Kidney (tissue), 14 donors: ENCODE data around the gene HS3ST6. TPM values are rescaled to one million over a fixed set of nuclear protein-coding genes. Genes with fewer than 3 reads are reported as not detected.

Experiments used
- DNase-seq, 5 donors: peaks; one replicate each; pipeline ENCODE4 v3.0.0-alpha.2; 2013 to 2020
- FAIRE-seq: peaks from 2 replicates; lab custom pipeline; 2012; peaks lifted over from hg19 to GRCh38; lab: Jason Lieb, UNC
- H3K27ac ChIP-seq, 2 donors: one replicate each; pipeline ENCODE4 v1.7.0; 2013; ENCODE audit warnings: low read depth in 2 of 2, low read length in 2 of 2, inconsistent platforms in 1 of 2
- H3K27me3 ChIP-seq: one replicate; pipeline ENCODE4 v1.7.1; 2013; ENCODE audit warnings: low read length, inconsistent platforms; ENCODE audit not compliant: control insufficient read depth, insufficient read depth
- H3K36me3 ChIP-seq, 3 donors: one replicate each; pipeline versions ENCODE4 v1.7.0 to v1.7.1; 2013; ENCODE audit warnings: low read length in 3 of 3, control low read depth in 1 of 3, inconsistent platforms in 1 of 3; ENCODE audit not compliant: insufficient read depth in 3 of 3, control insufficient read depth in 2 of 3
- H3K4me1 ChIP-seq, 3 donors: one replicate each; pipeline versions ENCODE4 v1.7.0 to v1.7.1; 2013; ENCODE audit warnings: low read length in 3 of 3, inconsistent platforms in 1 of 3, low read depth in 1 of 3; ENCODE audit not compliant: control insufficient read depth in 2 of 3, insufficient read depth in 2 of 3
- H3K4me3 ChIP-seq, 3 donors: one replicate each; pipeline versions ENCODE4 v1.7.0 to v1.8.1; 2013; ENCODE audit warnings: low read length in 3 of 3, control low read depth in 1 of 3, inconsistent platforms in 1 of 3
- H3K9ac ChIP-seq, 3 donors: one replicate each; pipeline versions ENCODE4 v1.7.0 to v1.7.1; 2013; ENCODE audit warnings: low read length in 3 of 3, control low read depth in 1 of 3, inconsistent platforms in 1 of 3
- H3K9me3 ChIP-seq, 3 donors: one replicate each; pipeline versions ENCODE4 v1.7.0 to v1.7.1; 2013; ENCODE audit warnings: low read length in 3 of 3, control low read depth in 1 of 3, inconsistent platforms in 1 of 3; ENCODE audit not compliant: control insufficient read depth in 2 of 3, insufficient read depth in 1 of 3
- intact Hi-C: fragments of 100-400 bp; cut with DNase I; formaldehyde crosslinking; loops from one replicate; pipeline ENCODE4 v1.11.1; 2022
- polyA plus RNA-seq: library from polyadenylated mRNA; stranded (reverse); fragments of 350-450 nt; fragmentation: Illumina TruSeq; extraction: RNeasy Lipid Tissue Mini Kit (QIAGEN cat#74804); gene quantifications from one replicate; pipeline ENCODE4 v1.2.3, GENCODE V29; 2014; ENCODE audit warnings: low read depth, low replicate concordance; ENCODE audit not compliant: insufficient read depth
- total RNA-seq: library from RNA; stranded (reverse); fragmentation: NEBNext Ultra II Directional; extraction: Animal tissue kit (Norgen Biotek cat#: 25700); gene quantifications from one replicate; pipeline ENCODE4 v1.2.1, GENCODE V29; 2021
- TF ChIP-seq, protein P1 (sequence below): IDR thresholded peaks from 3 replicates; pipeline ENCODE4 v1.5.1; 2012; ENCODE audit warnings: mild to moderate bottlenecking, moderate library complexity, borderline replicate concordance; ENCODE audit not compliant: insufficient read depth; ENCODE audit errors: extremely low read depth
- donor health status: control.
- donor health status: control.
- donor health status: control.
- donor health status: control.
- donor health status: control.
- donor health status: DM: yes; HTN: yes; CAD: no.
- donor health status: Normal renal cell carcinoma (clear cell type).

Gene HS3ST6
- total and polyA plus RNA-seq, 2 donors from 2014 or later, result 0.19 to 0.73 TPM

DNA sequence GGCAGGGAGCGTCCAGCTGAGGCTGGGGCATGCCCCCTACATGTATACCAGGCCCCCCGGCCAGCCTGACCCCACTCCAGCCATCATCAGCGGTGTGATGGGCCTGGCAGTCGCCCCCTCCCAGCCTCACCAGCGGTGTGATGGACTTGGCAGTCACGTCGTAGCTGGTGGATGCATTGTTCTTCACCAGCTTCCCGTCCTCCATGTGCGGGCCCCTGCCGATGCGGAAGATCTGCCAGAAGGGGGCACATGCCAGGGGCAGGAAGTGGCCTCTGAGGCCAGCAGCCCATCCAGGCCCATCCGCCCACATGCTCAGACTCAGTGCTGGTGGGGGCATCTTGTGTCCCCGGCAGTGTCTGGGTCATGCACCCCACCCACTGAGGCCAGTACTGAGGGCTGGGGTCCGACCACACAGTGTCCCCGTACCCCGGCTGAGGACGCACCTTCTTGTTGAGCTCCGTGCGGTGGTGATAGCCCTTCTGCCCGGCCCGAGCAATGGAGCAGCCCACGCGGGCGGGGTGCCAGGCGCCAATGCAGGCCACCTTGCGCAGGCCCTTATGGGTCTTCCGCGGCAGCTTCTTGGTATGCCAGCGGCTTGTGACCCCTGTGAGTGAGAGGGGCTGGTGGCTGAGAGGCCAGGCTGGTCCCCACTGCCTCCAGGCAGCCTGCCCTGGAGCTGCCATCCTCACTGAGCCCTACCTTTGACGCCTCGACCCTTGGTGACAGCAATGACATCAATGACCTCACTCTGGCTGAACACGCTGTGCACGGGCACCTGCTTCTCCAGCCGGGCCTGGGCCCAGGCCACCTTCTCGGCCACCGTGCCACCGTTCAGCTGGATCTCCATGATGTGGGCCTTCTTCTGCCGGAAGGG, 28.5 kb upstream of the HS3ST6 start:
- TF ChIP-seq, protein P1, sequence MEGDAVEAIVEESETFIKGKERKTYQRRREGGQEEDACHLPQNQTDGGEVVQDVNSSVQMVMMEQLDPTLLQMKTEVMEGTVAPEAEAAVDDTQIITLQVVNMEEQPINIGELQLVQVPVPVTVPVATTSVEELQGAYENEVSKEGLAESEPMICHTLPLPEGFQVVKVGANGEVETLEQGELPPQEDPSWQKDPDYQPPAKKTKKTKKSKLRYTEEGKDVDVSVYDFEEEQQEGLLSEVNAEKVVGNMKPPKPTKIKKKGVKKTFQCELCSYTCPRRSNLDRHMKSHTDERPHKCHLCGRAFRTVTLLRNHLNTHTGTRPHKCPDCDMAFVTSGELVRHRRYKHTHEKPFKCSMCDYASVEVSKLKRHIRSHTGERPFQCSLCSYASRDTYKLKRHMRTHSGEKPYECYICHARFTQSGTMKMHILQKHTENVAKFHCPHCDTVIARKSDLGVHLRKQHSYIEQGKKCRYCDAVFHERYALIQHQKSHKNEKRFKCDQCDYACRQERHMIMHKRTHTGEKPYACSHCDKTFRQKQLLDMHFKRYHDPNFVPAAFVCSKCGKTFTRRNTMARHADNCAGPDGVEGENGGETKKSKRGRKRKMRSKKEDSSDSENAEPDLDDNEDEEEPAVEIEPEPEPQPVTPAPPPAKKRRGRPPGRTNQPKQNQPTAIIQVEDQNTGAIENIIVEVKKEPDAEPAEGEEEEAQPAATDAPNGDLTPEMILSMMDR, result no peak
- no peaks in the 10 kb centered on the region for H3K27me3 ChIP-seq
- FAIRE-seq (no peak), DNase-seq (no peak)
- H3K4me3 ChIP-seq, result no peak overlapping the region
- H3K36me3 ChIP-seq, result no peaks in the 10 kb centered on the region
- H3K9ac ChIP-seq, result no peak overlapping the region
- intact Hi-C loops, result no loop called here
- no peak overlapping the region for H3K27ac ChIP-seq
- H3K9me3 ChIP-seq, result no peaks in the 10 kb centered on the region
- H3K4me1 ChIP-seq, result peaks cover 0 to 8% (median 0%) of the 10 kb centered on the region in 3 donors

DNA sequence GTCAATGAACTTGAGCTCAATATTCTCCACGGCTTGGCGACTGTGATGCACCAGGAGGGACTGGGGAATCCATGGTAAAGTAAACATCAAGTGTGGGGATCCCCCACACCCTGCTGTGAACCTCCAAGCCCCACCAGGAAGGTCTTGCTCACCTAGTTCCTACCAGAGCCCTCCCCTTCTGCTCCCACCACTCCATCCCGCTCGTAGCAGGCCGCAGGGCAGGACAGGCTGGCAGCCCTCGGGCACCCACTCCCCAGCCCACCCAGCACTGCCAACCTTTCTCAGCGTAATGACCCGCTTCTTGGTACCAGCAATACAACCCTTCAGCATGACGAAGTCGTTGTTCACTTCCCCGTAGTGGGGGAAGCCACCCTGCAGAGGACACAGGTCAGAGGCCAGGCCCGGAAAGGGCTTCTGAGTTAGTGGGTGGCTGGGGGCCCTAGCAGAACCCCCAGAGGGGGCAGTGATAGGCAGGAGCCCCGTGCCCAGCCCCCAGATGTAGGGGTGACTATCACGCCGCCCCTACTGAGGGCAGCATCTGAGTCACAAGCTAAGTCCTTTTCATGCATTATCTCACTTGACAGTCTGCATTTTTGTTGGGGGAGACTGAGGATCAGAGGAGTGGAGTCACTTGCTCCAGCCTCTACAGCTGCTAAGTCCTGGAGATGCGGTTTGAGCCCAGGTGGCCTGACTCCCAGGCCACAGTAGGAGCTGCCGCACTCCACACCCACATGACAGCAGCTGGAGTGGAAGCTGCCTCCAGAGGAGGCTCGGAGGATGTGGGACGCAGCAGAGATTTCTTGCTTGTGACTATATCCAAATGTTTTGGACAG, 27.6 kb upstream of the HS3ST6 start:
- DNase-seq, result no peak
- peaks cover 0 to 8% (median 0%) of the 10 kb centered on the region in 3 donors for H3K4me1 ChIP-seq
- no peaks in the 10 kb centered on the region for H3K27me3 ChIP-seq
- no peak overlapping the region for H3K9ac ChIP-seq
- H3K9me3 ChIP-seq, result no peaks in the 10 kb centered on the region
- intact Hi-C loops, result no loop called here
- no peak for FAIRE-seq
- H3K27ac ChIP-seq, result no peak overlapping the region
- H3K4me3 ChIP-seq, result no peak overlapping the region
- TF ChIP-seq, protein P1, result no peak
- H3K36me3 ChIP-seq, result no peaks in the 10 kb centered on the region

DNA sequence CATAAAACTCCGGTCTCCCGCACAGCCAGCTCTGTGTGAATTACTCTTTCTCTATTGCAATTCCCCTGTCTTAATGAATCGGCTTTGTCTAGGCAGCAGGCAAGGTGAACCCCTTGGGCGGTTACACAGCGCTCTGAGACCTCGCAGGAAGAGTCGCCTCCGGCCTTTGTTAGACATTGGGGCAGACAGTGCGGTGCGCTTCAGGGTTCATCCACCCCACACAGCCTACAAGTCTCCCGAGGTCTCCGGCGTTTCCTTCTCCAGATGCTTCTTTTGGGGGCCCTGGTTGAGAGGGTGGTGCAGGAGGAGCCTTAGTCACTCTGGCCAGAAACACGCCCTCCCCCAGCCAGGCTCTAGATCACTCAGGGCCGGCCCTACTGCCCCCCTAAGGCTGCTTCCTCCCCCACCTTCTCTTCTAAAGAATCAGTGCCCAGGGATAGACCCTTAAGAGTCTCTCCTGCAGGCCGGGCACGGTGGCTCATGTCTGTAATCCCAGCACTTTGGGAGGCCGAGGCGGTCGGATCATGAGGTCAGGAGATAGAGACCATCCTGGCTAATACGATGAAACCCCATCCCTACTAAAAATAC, 26.5 kb upstream of the HS3ST6 start:
- FAIRE-seq (no peak), DNase-seq (no peak)
- TF ChIP-seq, protein P1, result no peak
- Histone ChIP-seq H3K9me3 (no peaks in the 10 kb centered on the region), H3K27ac (no peak overlapping the region), H3K27me3 (no peaks in the 10 kb centered on the region), H3K9ac (no peak overlapping the region), H3K36me3 (no peaks in the 10 kb centered on the region), H3K4me3 (no peak overlapping the region), H3K4me1 (peaks cover 0 to 10% (median 0%) of the 10 kb centered on the region in 3 donors)
- intact Hi-C loops, result no loop called here
